Activated naive CD4-positive, alpha-beta T cell treated with anti-CD3 and anti-CD28 coated beads, Interleukin-2, amount 10 ng/mL, durations not matched to agents 7 days and 5 days (primary cell): ENCODE results near the gene SCAPER.

Source experiments
- CTCF ChIA-PET: fragments of 350-600 bp; sonication (Branson Sonifier 250); formaldehyde crosslinking; loops from one replicate; lab custom pipeline; 2021; ENCODE audit warnings: antibody characterized with exemption; lab: Charles Lee
- DNase-seq: peaks from one replicate; pipeline ENCODE4 v3.0.0-alpha.2; 2020
- H3K27ac Mint-ChIP-seq: one replicate; pipeline ENCODE4 v1.8.0; 2021; ENCODE audit warnings: mild to moderate bottlenecking, moderate library complexity, mixed read lengths
- H3K27me3 Mint-ChIP-seq: one replicate; pipeline ENCODE4 v1.8.0; 2021; ENCODE audit warnings: mild to moderate bottlenecking, mixed read lengths
- H3K36me3 Mint-ChIP-seq: one replicate; pipeline ENCODE4 v1.8.0; 2021; ENCODE audit warnings: mixed read lengths
- H3K4me1 Mint-ChIP-seq: one replicate; pipeline ENCODE4 v1.8.0; 2021; ENCODE audit warnings: mixed read lengths
- H3K4me3 Mint-ChIP-seq: one replicate; pipeline ENCODE4 v1.8.0; 2021; ENCODE audit warnings: mild to moderate bottlenecking, moderate library complexity, mixed read lengths
- H3K9me3 Mint-ChIP-seq: one replicate; pipeline ENCODE4 v1.8.0; 2021; ENCODE audit warnings: mixed read lengths

Gene SCAPER

GRCh38 chr15:76376816-76377215 lies 528.3 kb downstream of the SCAPER start:
- Mint-ChIP-seq H3K9me3 (no peaks in the 10 kb centered on the region), H3K27me3 (no peaks in the 10 kb centered on the region), H3K4me1 (no peaks in the 10 kb centered on the region), H3K36me3 (peaks cover 6% of the 10 kb centered on the region), H3K4me3 (no peak overlapping the region), H3K27ac (no peak overlapping the region)
- no peak for DNase-seq
- CTCF ChIA-PET: no interaction called here

DNA sequence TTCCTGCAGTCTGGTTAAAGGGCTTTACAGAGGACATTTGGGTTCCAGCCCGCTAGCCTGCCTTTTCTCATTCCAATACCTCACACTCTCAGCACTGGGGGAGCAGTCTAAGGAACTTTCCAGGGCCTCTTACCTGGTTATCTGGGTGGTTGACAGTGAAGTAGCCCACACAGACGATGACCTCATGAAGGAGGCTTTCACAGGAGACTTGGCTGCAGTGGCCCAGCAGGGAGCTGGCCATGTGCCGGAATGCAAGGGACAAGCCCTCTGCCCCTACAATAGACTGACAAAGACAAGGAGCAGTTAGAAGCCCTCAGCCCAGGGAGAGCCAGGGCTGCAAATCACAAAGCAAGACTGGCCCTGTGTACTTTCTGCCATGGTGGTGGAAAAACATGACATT lies 529.1 kb downstream of the SCAPER start:
- no peak overlapping the region for H3K27ac Mint-ChIP-seq
- H3K9me3 Mint-ChIP-seq: no peaks in the 10 kb centered on the region
- H3K4me3 Mint-ChIP-seq: no peak overlapping the region
- H3K27me3 Mint-ChIP-seq: no peaks in the 10 kb centered on the region
- DNase-seq: no peak
- peaks cover 6% of the 10 kb centered on the region for H3K36me3 Mint-ChIP-seq
- CTCF ChIA-PET: no interaction called here
- H3K4me1 Mint-ChIP-seq: no peaks in the 10 kb centered on the region

- Mint-ChIP-seq H3K4me1 (no peaks in the 10 kb centered on the region), H3K9me3 (no peaks in the 10 kb centered on the region), H3K36me3 (peaks cover 6% of the 10 kb centered on the region), H3K27ac (no peak overlapping the region), H3K4me3 (no peak overlapping the region), H3K27me3 (no peaks in the 10 kb centered on the region)
- no peak for DNase-seq
- CTCF ChIA-PET: no interaction called here
Measured at GRCh38 chr15:76368122-76368621, 537.0 kb downstream of the SCAPER start.

- no peak for DNase-seq
- H3K4me3 Mint-ChIP-seq: no peak overlapping the region
- H3K27me3 Mint-ChIP-seq: no peaks in the 10 kb centered on the region
- CTCF ChIA-PET: no interaction called here
- no peaks in the 10 kb centered on the region for H3K9me3 Mint-ChIP-seq
- no peaks in the 10 kb centered on the region for H3K36me3 Mint-ChIP-seq
- no peak overlapping the region for H3K27ac Mint-ChIP-seq
- no peaks in the 10 kb centered on the region for H3K4me1 Mint-ChIP-seq
Measured at GRCh38 chr15:76366714-76367113, 538.4 kb downstream of the SCAPER start.

GRCh38 chr15:76363251-76363650 lies 541.9 kb downstream of the SCAPER start:
- no peak for DNase-seq
- Mint-ChIP-seq H3K4me3 (no peak overlapping the region), H3K36me3 (no peaks in the 10 kb centered on the region), H3K27me3 (no peaks in the 10 kb centered on the region), H3K4me1 (no peaks in the 10 kb centered on the region), H3K9me3 (no peaks in the 10 kb centered on the region), H3K27ac (no peak overlapping the region)
- CTCF ChIA-PET: no interaction called here

GRCh38 chr15:76360416-76360815 lies 544.7 kb downstream of the SCAPER start:
- H3K9me3 Mint-ChIP-seq: no peaks in the 10 kb centered on the region
- no peak overlapping the region for H3K4me3 Mint-ChIP-seq
- no peak overlapping the region for H3K27ac Mint-ChIP-seq
- DNase-seq: no peak
- CTCF ChIA-PET: no interaction called here
- no peaks in the 10 kb centered on the region for H3K27me3 Mint-ChIP-seq
- no peaks in the 10 kb centered on the region for H3K4me1 Mint-ChIP-seq
- no peaks in the 10 kb centered on the region for H3K36me3 Mint-ChIP-seq

DNA sequence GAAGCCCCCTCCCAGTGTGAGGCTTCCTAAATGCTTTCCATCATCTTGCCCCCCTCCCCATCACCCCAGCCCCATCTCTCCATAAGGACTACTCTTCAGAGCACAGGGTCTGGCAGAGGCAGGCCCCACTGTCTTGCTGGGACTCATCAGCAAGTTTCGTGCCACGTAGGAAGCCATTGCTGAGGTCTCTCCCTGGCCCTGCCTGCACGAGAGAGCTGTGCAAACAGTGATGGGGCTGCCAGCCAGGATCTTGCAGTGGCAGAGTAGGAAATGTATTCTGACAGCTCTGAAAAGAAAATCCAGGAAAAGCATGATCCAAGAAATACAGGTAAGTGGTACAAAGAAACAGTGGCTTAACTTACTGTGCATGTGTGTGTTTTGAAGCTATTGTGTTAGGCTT lies 546.0 kb downstream of the SCAPER start:
- no peak overlapping the region for H3K4me3 Mint-ChIP-seq
- H3K27me3 Mint-ChIP-seq: no peaks in the 10 kb centered on the region
- CTCF ChIA-PET: no interaction called here
- DNase-seq: no peak
- no peaks in the 10 kb centered on the region for H3K9me3 Mint-ChIP-seq
- H3K36me3 Mint-ChIP-seq: no peaks in the 10 kb centered on the region
- H3K4me1 Mint-ChIP-seq: no peaks in the 10 kb centered on the region
- no peak overlapping the region for H3K27ac Mint-ChIP-seq

GRCh38 chr15:76358453-76358852 lies 546.7 kb downstream of the SCAPER start:
- no peak overlapping the region for H3K27ac Mint-ChIP-seq
- no peak for DNase-seq
- no peaks in the 10 kb centered on the region for H3K4me1 Mint-ChIP-seq
- H3K36me3 Mint-ChIP-seq: no peaks in the 10 kb centered on the region
- no peaks in the 10 kb centered on the region for H3K27me3 Mint-ChIP-seq
- no peak overlapping the region for H3K4me3 Mint-ChIP-seq
- CTCF ChIA-PET: no interaction called here
- H3K9me3 Mint-ChIP-seq: no peaks in the 10 kb centered on the region

- no peak for DNase-seq
- no peaks in the 10 kb centered on the region for H3K4me1 Mint-ChIP-seq
- H3K27ac Mint-ChIP-seq: no peak overlapping the region
- H3K4me3 Mint-ChIP-seq: no peak overlapping the region
- no peaks in the 10 kb centered on the region for H3K9me3 Mint-ChIP-seq
- CTCF ChIA-PET: no interaction called here
- peaks cover 5% of the 10 kb centered on the region for H3K27me3 Mint-ChIP-seq
- H3K36me3 Mint-ChIP-seq: no peaks in the 10 kb centered on the region
Measured at GRCh38 chr15:76354823-76355440, 550.2 kb downstream of the SCAPER start.

DNA sequence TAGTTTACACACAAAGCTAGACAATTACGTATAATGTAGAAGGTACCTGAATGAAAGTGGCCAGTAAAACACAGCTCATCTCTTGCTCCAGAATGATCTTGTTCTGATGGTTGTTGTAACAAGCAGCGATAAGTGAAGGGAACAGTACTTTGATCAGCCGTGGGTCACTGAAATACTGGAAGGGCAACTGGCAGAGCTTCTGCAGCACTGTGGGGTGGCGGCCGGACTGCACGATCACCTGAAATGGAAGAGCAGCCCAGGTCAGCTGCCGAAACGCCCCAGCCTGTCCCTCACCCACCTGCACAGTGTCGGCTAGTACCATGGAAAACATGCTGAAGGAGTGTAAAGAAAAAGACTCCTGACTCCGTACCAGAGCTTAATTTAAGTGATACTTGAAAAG lies 551.2 kb downstream of the SCAPER start:
- Mint-ChIP-seq H3K27me3 (peaks cover 7% of the 10 kb centered on the region), H3K36me3 (peaks cover 4% of the 10 kb centered on the region), H3K9me3 (no peaks in the 10 kb centered on the region), H3K27ac (no peak overlapping the region), H3K4me1 (no peaks in the 10 kb centered on the region), H3K4me3 (no peak overlapping the region)
- CTCF ChIA-PET: no interaction called here
- no peak for DNase-seq

DNA sequence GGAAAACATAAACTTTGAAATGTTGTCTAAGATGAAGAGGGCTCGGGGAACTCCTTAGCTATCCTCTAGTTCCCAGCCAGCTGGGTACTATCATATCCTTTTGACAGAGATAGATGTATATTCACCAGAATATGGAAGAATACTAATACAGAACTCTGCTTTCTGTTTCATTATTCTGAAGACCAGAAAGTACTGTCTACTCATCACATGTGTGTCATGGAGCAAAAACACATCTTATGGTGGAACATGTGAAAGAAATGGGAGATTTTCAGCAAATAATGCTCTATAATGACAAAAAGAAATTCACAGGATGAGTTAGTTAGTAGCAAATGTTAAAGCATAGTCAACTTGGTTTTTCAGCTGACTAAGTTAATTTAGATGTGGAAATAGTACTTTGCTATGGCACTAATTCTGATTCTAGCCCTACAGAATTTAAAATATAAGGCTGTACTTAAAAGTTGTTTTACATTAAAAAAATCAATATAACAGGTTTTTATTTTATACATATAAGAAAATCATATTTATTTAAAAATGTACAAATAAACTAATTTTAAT lies 552.0 kb downstream of the SCAPER start:
- peaks cover 7% of the 10 kb centered on the region for H3K36me3 Mint-ChIP-seq
- CTCF ChIA-PET: no interaction called here

GRCh38 chr15:76349301-76350070 lies 555.7 kb downstream of the SCAPER start:
- Mint-ChIP-seq H3K9me3 (no peaks in the 10 kb centered on the region), H3K27ac (no peak overlapping the region), H3K27me3 (peaks cover 48% of the 10 kb centered on the region), H3K4me3 (no peak overlapping the region), H3K4me1 (peaks cover 13% of the 10 kb centered on the region), H3K36me3 (peaks cover 13% of the 10 kb centered on the region)
- DNase-seq: no peak
- CTCF ChIA-PET: no interaction called here

More for the DNA sequence above, 552.0 kb downstream of the SCAPER start:
- no peaks in the 10 kb centered on the region for H3K9me3 Mint-ChIP-seq
- no peak for DNase-seq
- no peaks in the 10 kb centered on the region for H3K4me1 Mint-ChIP-seq
- H3K27ac Mint-ChIP-seq: no peak overlapping the region
- H3K4me3 Mint-ChIP-seq: no peak overlapping the region
- H3K27me3 Mint-ChIP-seq: peaks cover 12% of the 10 kb centered on the region

DNA sequence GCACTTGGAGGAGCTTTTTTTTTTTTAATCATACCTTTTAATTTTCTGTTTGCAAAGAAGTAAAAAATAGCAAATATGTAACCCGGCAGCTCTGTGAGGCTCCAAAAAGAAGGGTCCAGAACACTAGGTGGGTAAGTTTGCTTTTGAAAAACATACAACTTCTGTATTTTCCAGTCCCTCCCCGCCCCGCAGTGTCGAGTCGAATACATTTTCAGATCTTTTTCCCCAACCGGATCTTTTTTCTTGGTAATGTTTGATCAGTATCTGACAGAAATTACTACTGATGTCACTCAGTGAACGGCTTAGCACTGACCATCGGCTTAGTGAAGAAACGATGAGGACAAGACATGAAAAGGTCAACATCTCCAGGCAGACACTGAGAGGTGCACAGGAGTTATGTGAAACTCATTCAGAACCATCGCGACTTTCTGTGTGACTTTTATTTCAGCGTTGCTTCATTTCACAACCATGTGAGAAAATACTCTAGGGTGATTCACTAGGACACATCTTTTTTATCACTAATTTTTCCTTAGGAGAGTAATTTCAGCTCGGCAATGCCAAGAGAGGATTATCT lies 557.6 kb downstream of the SCAPER start:
- H3K9me3 Mint-ChIP-seq: no peaks in the 10 kb centered on the region
- CTCF ChIA-PET: interaction anchor here (1.4 kb wide), 1 partner anchor 13 kb away, joined by 3 read pairs; no protein-coding TSS in a partner anchor
- DNase-seq: no peak
- H3K27ac Mint-ChIP-seq: no peak overlapping the region
- H3K4me3 Mint-ChIP-seq: no peak overlapping the region
- H3K27me3 Mint-ChIP-seq: peaks cover 67% of the 10 kb centered on the region
- peaks cover 21% of the 10 kb centered on the region for H3K4me1 Mint-ChIP-seq
- H3K36me3 Mint-ChIP-seq: peaks cover 13% of the 10 kb centered on the region

- Mint-ChIP-seq H3K36me3 (peaks cover 13% of the 10 kb centered on the region), H3K4me3 (no peak overlapping the region), H3K9me3 (no peaks in the 10 kb centered on the region), H3K27ac (no peak overlapping the region), H3K27me3 (peaks cover 72% of the 10 kb centered on the region), H3K4me1 (peaks cover 25% of the 10 kb centered on the region)
- DNase-seq: no peak
- CTCF ChIA-PET: interaction anchor here (0.9 to 1.4 kb wide), 2 partner anchors 13 to 112 kb away, joined by 3 read pairs; no protein-coding TSS in a partner anchor
Measured at GRCh38 chr15:76346669-76347481, 558.3 kb downstream of the SCAPER start.
